Karpas-422 (cell line): Measurements from ENCODE around the gene TFRC. TPM values are rescaled to one million over a fixed set of nuclear protein-coding genes. Genes with fewer than 3 reads are reported as not detected.
A peak's percentile ranks its signal among the peaks of the same experiment; 100 is the strongest.

ENCODE experiments used
- DNase-seq: peaks from one replicate; pipeline ENCODE4 v3.0.0-alpha.2; 2015
- H2AFZ ChIP-seq: fragments of 200-600 bp; sonication (generic); 2 replicates; pipeline ENCODE4 v1.6.1; 2014; ENCODE audit warnings: antibody characterized with exemption, low read length, mixed read lengths
- H3K27ac ChIP-seq: fragments of 200-600 bp; sonication (generic); 2 replicates; pipeline ENCODE4 v1.5.1; 2014; ENCODE audit warnings: mild to moderate bottlenecking, low read length, moderate library complexity
- H3K27me3 ChIP-seq: fragments of 200-600 bp; sonication (generic); 2 replicates; pipeline ENCODE4 v1.6.1; 2014; ENCODE audit warnings: low read length, mixed read lengths
- H3K36me3 ChIP-seq: fragments of 200-600 bp; sonication (generic); 2 replicates; pipeline ENCODE4 v1.6.1; 2014; ENCODE audit warnings: low read length, mixed read lengths; ENCODE audit not compliant: insufficient read depth
- H3K4me1 ChIP-seq: fragments of 200-600 bp; sonication (generic); 2 replicates; pipeline ENCODE4 v1.6.1; 2014; ENCODE audit warnings: mild to moderate bottlenecking, low read length, mixed read lengths
- H3K4me2 ChIP-seq: fragments of 200-600 bp; sonication (generic); 2 replicates; pipeline ENCODE4 v1.6.1; 2014; ENCODE audit warnings: low read length, low read depth, mild to moderate bottlenecking; ENCODE audit not compliant: poor library complexity, severe bottlenecking
- H3K4me3 ChIP-seq: fragments of 200-600 bp; sonication (generic); 2 replicates; pipeline ENCODE4 v1.5.1; 2014; ENCODE audit warnings: mild to moderate bottlenecking, antibody characterized with exemption, low read length, mixed read lengths
- H3K79me2 ChIP-seq: fragments of 200-600 bp; sonication (generic); 2 replicates; pipeline ENCODE4 v1.6.1; 2014; ENCODE audit warnings: mild to moderate bottlenecking, low read length, mixed read lengths
- H3K9ac ChIP-seq: fragments of 200-600 bp; sonication (generic); 2 replicates; pipeline ENCODE4 v1.6.0; 2014; ENCODE audit warnings: low read length
- H3K9me2 ChIP-seq: fragments of 200-600 bp; sonication (generic), shearing (Covaris generic); replicated peaks from 2 replicates; pipeline ENCODE4 v1.6.0; 2014; ENCODE audit warnings: mild to moderate bottlenecking, low read length, moderate library complexity; ENCODE audit not compliant: insufficient read depth
- H3K9me3 ChIP-seq: fragments of 300-700, 200-600 bp; sonication (generic); 2 replicates; pipeline ENCODE4 v1.6.1; 2014; ENCODE audit warnings: low read length, mixed read lengths
- H4K20me1 ChIP-seq: fragments of 200-600 bp; sonication (generic); 2 replicates; pipeline ENCODE4 v1.6.1; 2014; ENCODE audit warnings: mild to moderate bottlenecking, antibody characterized with exemption, low read length, low read depth; ENCODE audit not compliant: insufficient read depth
- total RNA-seq: library from RNA; depleted of rRNA; stranded (reverse); fragments of >200 nt; shearing (Covaris generic); gene quantifications from 2 replicates; pipeline ENCODE4 v1.2.3, GENCODE V29; 2014; ENCODE audit warnings: low replicate concordance; rRNA removed

The TFRC gene
- total RNA-seq = 105 and 111 TPM in 2 replicates

- H3K27ac ChIP-seq = peak within 1 kb of the TSS; percentile 62
- peak within 1 kb of the TSS; percentile 85 for H3K4me3 ChIP-seq
- H3K9me2 ChIP-seq = no peaks in the 10 kb centered on the region
- peak; percentile 100 for DNase-seq
- H3K9ac ChIP-seq = peak within 1 kb of the TSS; percentile 98
- peak within 1 kb of the TSS; percentile 99 for H2AFZ ChIP-seq
- no peaks in the 10 kb centered on the region for H3K27me3 ChIP-seq
- H3K4me2 ChIP-seq = peak within 1 kb of the TSS; percentile 97
- H3K9me3 ChIP-seq = no peaks in the 10 kb centered on the region
- H3K36me3 ChIP-seq = peaks cover 18% of the 10 kb centered on the region; the same call in 1 of the 2 replicates
- H3K79me2 ChIP-seq = peaks cover 49% of the 10 kb centered on the region
- H4K20me1 ChIP-seq = peaks cover 39% of the 10 kb centered on the region
- peaks cover 34% of the 10 kb centered on the region for H3K4me1 ChIP-seq
These were observed at the start of gene TFRC for GRCh38 chr3:196081834-196082618. TFRC (minus strand) TSS chr3:196082090; CDS start chr3:196077099, 4,991 bp downstream.

- H3K79me2 ChIP-seq = no peaks in the 10 kb centered on the region
- H3K27ac ChIP-seq = no peak overlapping the region
- no peak overlapping the region for H3K9ac ChIP-seq
- no peaks in the 10 kb centered on the region for H3K9me2 ChIP-seq
- H3K36me3 ChIP-seq = no peaks in the 10 kb centered on the region
- no peak overlapping the region for H3K4me2 ChIP-seq
- no peak overlapping the region for H3K4me3 ChIP-seq
- H3K4me1 ChIP-seq = no peaks in the 10 kb centered on the region
- no peak overlapping the region for H2AFZ ChIP-seq
- H4K20me1 ChIP-seq = no peaks in the 10 kb centered on the region
- no peak for DNase-seq
- H3K9me3 ChIP-seq = no peaks in the 10 kb centered on the region
- no peaks in the 10 kb centered on the region; the same call in 1 of the 2 replicates for H3K27me3 ChIP-seq
These were observed 46.4 kb upstream of the TFRC start for GRCh38 chr3:196128172-196128843.

GRCh38 chr3:196127308-196128040, 45.6 kb upstream of the TFRC start:
- H3K79me2 ChIP-seq = no peaks in the 10 kb centered on the region
- H2AFZ ChIP-seq = no peak overlapping the region
- H3K9me3 ChIP-seq = no peaks in the 10 kb centered on the region
- H3K4me1 ChIP-seq = no peaks in the 10 kb centered on the region
- no peaks in the 10 kb centered on the region for H3K9me2 ChIP-seq
- H3K27me3 ChIP-seq = no peaks in the 10 kb centered on the region; the same call in 1 of the 2 replicates
- no peak overlapping the region for H3K4me3 ChIP-seq
- H3K9ac ChIP-seq = no peak overlapping the region
- H3K36me3 ChIP-seq = no peaks in the 10 kb centered on the region
- H3K27ac ChIP-seq = no peak overlapping the region
- no peak for DNase-seq
- no peaks in the 10 kb centered on the region for H4K20me1 ChIP-seq
- no peak overlapping the region for H3K4me2 ChIP-seq

GRCh38 chr3:196124608-196125007, 42.7 kb upstream of the TFRC start:
- Histone ChIP-seq H3K27ac (no peak overlapping the region), H4K20me1 (no peaks in the 10 kb centered on the region), H3K4me1 (no peaks in the 10 kb centered on the region), H3K9ac (no peak overlapping the region), H3K36me3 (no peaks in the 10 kb centered on the region), H2AFZ (no peak overlapping the region), H3K9me2 (no peaks in the 10 kb centered on the region), H3K27me3 (no peaks in the 10 kb centered on the region; the same call in 1 of the 2 replicates), H3K79me2 (no peaks in the 10 kb centered on the region), H3K4me3 (no peak overlapping the region), H3K9me3 (no peaks in the 10 kb centered on the region), H3K4me2 (no peak overlapping the region)
- no peak for DNase-seq

GRCh38 chr3:196122688-196123046, 40.8 kb upstream of the TFRC start:
- H3K9me3 ChIP-seq = no peaks in the 10 kb centered on the region
- H3K36me3 ChIP-seq = no peaks in the 10 kb centered on the region
- no peak overlapping the region for H3K9ac ChIP-seq

GRCh38 chr3:196122021-196122687, 40.3 kb upstream of the TFRC start:
- Histone ChIP-seq H3K9me3 (no peaks in the 10 kb centered on the region), H3K27ac (no peak overlapping the region), H3K4me3 (no peak overlapping the region), H3K27me3 (no peaks in the 10 kb centered on the region), H3K9ac (no peak overlapping the region), H3K4me1 (no peaks in the 10 kb centered on the region; the same call in 1 of the 2 replicates), H3K79me2 (no peaks in the 10 kb centered on the region), H3K4me2 (no peak overlapping the region), H3K36me3 (no peaks in the 10 kb centered on the region), H2AFZ (no peak overlapping the region), H4K20me1 (no peaks in the 10 kb centered on the region), H3K9me2 (no peaks in the 10 kb centered on the region)
- no peak for DNase-seq

More at GRCh38 chr3:196122688-196123046, 40.8 kb upstream of the TFRC start:
- Histone ChIP-seq H3K79me2 (no peaks in the 10 kb centered on the region), H3K4me1 (no peaks in the 10 kb centered on the region; the same call in 1 of the 2 replicates), H3K4me2 (no peak overlapping the region), H3K27me3 (no peaks in the 10 kb centered on the region), H3K27ac (no peak overlapping the region), H2AFZ (no peak overlapping the region), H3K4me3 (no peak overlapping the region), H4K20me1 (no peaks in the 10 kb centered on the region), H3K9me2 (no peaks in the 10 kb centered on the region)
- DNase-seq = no peak

- no peak overlapping the region for H3K9ac ChIP-seq
- H3K9me2 ChIP-seq = no peaks in the 10 kb centered on the region
- H3K4me3 ChIP-seq = no peak overlapping the region
- no peaks in the 10 kb centered on the region for H3K27me3 ChIP-seq
- peaks cover 3% of the 10 kb centered on the region for H3K4me1 ChIP-seq
- no peak overlapping the region for H3K27ac ChIP-seq
- H4K20me1 ChIP-seq = no peaks in the 10 kb centered on the region
- no peak for DNase-seq
- no peaks in the 10 kb centered on the region for H3K36me3 ChIP-seq
- H3K9me3 ChIP-seq = no peaks in the 10 kb centered on the region
- no peaks in the 10 kb centered on the region for H3K79me2 ChIP-seq
- no peak overlapping the region for H2AFZ ChIP-seq
- H3K4me2 ChIP-seq = no peak overlapping the region
These were observed 39.2 kb upstream of the TFRC start for GRCh38 chr3:196121066-196121465.
